B cell (primary cell): ENCODE measurements around the gene TCF12. TPM values are rescaled to one million over a fixed set of nuclear protein-coding genes. Genes with fewer than 3 reads are reported as not detected.

ENCODE experiments used
- ATAC-seq: fragments of 200-7000 bp; cut with Tn5 transposase; one replicate; pipeline ENCODE4 v1.10.0; 2021; ENCODE audit warnings: low read depth, mild to moderate bottlenecking, moderate number of reproducible peaks, moderate library complexity
- CTCF ChIA-PET: fragments of 350-600 bp; sonication (Branson Sonifier 250); formaldehyde crosslinking; loops from one replicate; lab custom pipeline; 2021; ENCODE audit warnings: antibody characterized with exemption, inconsistent platforms; lab: Charles Lee
- POLR2A ChIA-PET: fragments of 350-600 bp; sonication (Branson Sonifier 250); formaldehyde crosslinking; loops from one replicate; lab custom pipeline; 2021; ENCODE audit warnings: antibody characterized with exemption; lab: Charles Lee
- DNase-seq: peaks from one replicate; pipeline ENCODE4 v3.0.0; 2013
- H2AFZ ChIP-seq: 2 replicates; pipeline ENCODE4 v1.6.1; 2012; ENCODE audit warnings: mild to moderate bottlenecking, low read depth, low read length; ENCODE audit not compliant: insufficient read depth, poor library complexity, severe bottlenecking
- H3K27ac ChIP-seq, 2 donors: 1 replicate in 1 of 2; 2 replicates in 1 of 2; pipeline ENCODE4 v1.5.1; 2012 to 2013; ENCODE audit warnings: low read length in 2 of 2, mild to moderate bottlenecking in 2 of 2, moderate library complexity in 1 of 2
- H3K27me3 ChIP-seq, 4 experiments: fragments of 200-600 bp in 1 of 4; sonication (generic) in 1 of 4; replicated peaks in 1 of 4; 1 replicate in 2 of 4; 2 replicates in 2 of 4; pipeline versions ENCODE4 v1.6.1 to v1.7.0; 2013 to 2016; ENCODE audit warnings: low read length in 3 of 4, mild to moderate bottlenecking in 2 of 4, mixed read lengths in 1 of 4, moderate library complexity in 1 of 4; ENCODE audit not compliant: insufficient read depth in 4 of 4, control insufficient read depth in 3 of 4; ENCODE audit errors: control extremely low read depth in 1 of 4
- H3K36me3 ChIP-seq, 2 experiments: replicated peaks in 1 of 2; 1 replicate in 1 of 2; 2 replicates in 1 of 2; pipeline versions ENCODE4 v1.6.1 to v1.7.1; 2013; ENCODE audit warnings: low read length in 1 of 2; ENCODE audit not compliant: insufficient read depth in 2 of 2, control insufficient read depth in 1 of 2; ENCODE audit errors: control extremely low read depth in 1 of 2, extremely low read depth in 1 of 2
- H3K4me1 ChIP-seq, 2 donors: fragments of 200-600 bp in 1 of 2; sonication (generic) in 1 of 2; 1 replicate in 1 of 2; 2 replicates in 1 of 2; pipeline versions ENCODE4 v1.5.1 to v1.6.1; 2013 to 2017; ENCODE audit warnings: low read length in 2 of 2; ENCODE audit not compliant: control insufficient read depth in 2 of 2, insufficient read depth in 2 of 2
- H3K4me2 ChIP-seq: replicated peaks from 2 replicates; pipeline ENCODE3; 2012; ENCODE audit warnings: mild to moderate bottlenecking, low read depth, low read length; ENCODE audit not compliant: poor library complexity, severe bottlenecking
- H3K4me3 ChIP-seq, 5 experiments: fragments of 200-600 bp in 1 of 5; sonication (generic) in 1 of 5; 1 replicate in 3 of 5; 2 replicates in 2 of 5; pipeline versions ENCODE4 v1.5.1 to v1.7.0; 2011 to 2016; ENCODE audit warnings: low read length in 4 of 5, mild to moderate bottlenecking in 4 of 5, low read depth in 2 of 5, control low read depth in 1 of 5, moderate library complexity in 1 of 5; ENCODE audit not compliant: insufficient read depth in 1 of 5; ENCODE audit errors: control extremely low read depth in 1 of 5, extremely low read depth in 1 of 5
- H3K79me2 ChIP-seq: fragments of 200-600 bp; sonication (generic); one replicate; pipeline ENCODE4 v1.6.0; 2016; ENCODE audit warnings: low read length; ENCODE audit not compliant: control insufficient read depth, insufficient read depth
- H3K9ac ChIP-seq: fragments of 200-600 bp; sonication (generic); 2 replicates; pipeline ENCODE4 v1.6.1; 2017; ENCODE audit warnings: mild to moderate bottlenecking, low read length, moderate library complexity
- H3K9me3 ChIP-seq, 3 donors: one replicate each; pipeline versions ENCODE4 v1.6.1 to v1.7.1; 2013; ENCODE audit warnings: low read length in 2 of 3; ENCODE audit not compliant: control insufficient read depth in 2 of 3, insufficient read depth in 1 of 3; ENCODE audit errors: control extremely low read depth in 1 of 3
- H4K20me1 ChIP-seq: 2 replicates; pipeline ENCODE4 v1.6.0; 2012; ENCODE audit warnings: mild to moderate bottlenecking, low read length; ENCODE audit not compliant: insufficient read depth, control insufficient read depth, poor library complexity, severe bottlenecking
- H3K27ac Mint-ChIP-seq: one replicate; pipeline ENCODE4 v1.8.0; 2021; ENCODE audit warnings: mixed read lengths
- H3K27me3 Mint-ChIP-seq: one replicate; pipeline ENCODE4 v1.8.0; 2021; ENCODE audit warnings: mixed read lengths
- H3K4me1 Mint-ChIP-seq: one replicate; pipeline ENCODE4 v1.8.0; 2021; ENCODE audit warnings: mixed read lengths
- H3K4me3 Mint-ChIP-seq: one replicate; pipeline ENCODE4 v1.8.0; 2021; ENCODE audit warnings: mixed read lengths
- H3K9me3 Mint-ChIP-seq: one replicate; pipeline ENCODE4 v1.8.0; 2022; ENCODE audit warnings: mixed read lengths; ENCODE audit not compliant: insufficient read depth
- EZH2 ChIP-seq: IDR thresholded peaks from 2 replicates; pipeline ENCODE4 v1.6.1; 2012; ENCODE audit warnings: borderline replicate concordance, low read depth, mild to moderate bottlenecking, moderate library complexity, low read length; ENCODE audit not compliant: insufficient read depth, poor library complexity, severe bottlenecking
- WGBS: methylation state at CpG from one replicate; pipeline ENCODE4 v1.1.5; 2013; ENCODE audit warnings: missing lambda C conversion rate; ENCODE audit not compliant: insufficient coverage; 5-methylcytosine and 5-hydroxymethylcytosine counted together
- intact Hi-C: fragments of 100-400 bp; cut with micrococcal nuclease; formaldehyde crosslinking; loops from one replicate; pipeline ENCODE4 v1.10.0; 2022
- polyA plus RNA-seq: library from polyadenylated mRNA; depleted of rRNA; stranded (reverse); fragments of >200 nt; gene quantifications from 2 replicates; pipeline ENCODE4 v1.2.3, GENCODE V29; 2012
- total RNA-seq, 2 donors: library from RNA; stranded (reverse); fragments of 120-200 nt in 1 of 2; gene quantifications; 1 replicate in 1 of 2; 2 replicates in 1 of 2; pipeline versions ENCODE4 v1.2.3 to v1.2.4, GENCODE V29; 2013 to 2022
- TF ChIP-seq, protein P1 (sequence below): fragments of 200-600 bp; IDR thresholded peaks from one replicate; pipeline ENCODE4 v1.8.0; 2022; ENCODE audit warnings: antibody characterized with exemption, mild to moderate bottlenecking

Gene TCF12
- total and polyA plus RNA-seq, 2 donors (not counting 1 experiment from before 2014, with no cell fraction given) = 27.1 to 131 TPM

DNA sequence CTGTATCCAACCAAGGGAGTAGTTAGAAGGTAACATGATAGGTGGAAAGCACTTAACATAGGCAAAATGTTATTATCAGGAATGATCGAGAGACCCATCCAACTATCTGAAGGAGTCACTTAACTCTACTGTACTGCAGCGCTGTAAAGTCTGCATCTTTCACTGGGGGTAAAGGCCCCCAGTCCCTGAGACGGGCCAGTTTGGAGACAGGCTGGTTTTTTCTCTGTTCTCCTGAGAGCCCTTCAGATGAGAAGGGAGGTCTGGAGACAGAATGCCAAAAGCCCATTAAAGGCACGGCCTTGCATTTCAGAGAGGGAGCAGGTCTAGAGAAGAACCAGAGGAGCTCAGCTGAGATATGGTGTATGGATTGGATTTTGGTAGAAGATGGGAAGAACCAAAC, 386.6 kb downstream of the TCF12 start:
- intact Hi-C loops = loop anchor here (5.0 to 10.0 kb wide), 3 partner anchors 400 to 813 kb away; partner anchors contain the start of gene POLR2M
- ATAC-seq (no peak), DNase-seq (no peak)
- peak overlapping the region in 4 of 5 experiments; percentile 12 to 100 (median 96) for H3K4me3 ChIP-seq
- peaks cover 0 to 10% (median 0%) of the 10 kb centered on the region in 3 donors for H3K9me3 ChIP-seq
- peaks cover 36 to 44% of the 10 kb centered on the region in 2 donors for H3K4me1 ChIP-seq
- peak overlapping the region; percentile 0 to 96 for H3K27ac ChIP-seq
- ChIA-PET CTCF (interaction anchor here (0.7 to 14.9 kb wide), 16 partner anchors 8 to 813 kb away, joined by 3 to 323 read pairs (median 6); no protein-coding TSS in a partner anchor), POLR2A (no interaction called here)
- peak overlapping the region; percentile 67 for H3K27ac Mint-ChIP-seq
- peaks cover 92% of the 10 kb centered on the region for H4K20me1 ChIP-seq
- H3K36me3 ChIP-seq = peaks cover 1 to 44% of the 10 kb centered on the region in 2 experiments
- H3K9me3 Mint-ChIP-seq = no peaks in the 10 kb centered on the region
- WGBS = 70% methylated on average over 2 of the region's 4 CpGs
- H3K4me2 ChIP-seq = peak overlapping the region; percentile 91
- no peak overlapping the region for H2AFZ ChIP-seq
- TF ChIP-seq, protein P1, sequence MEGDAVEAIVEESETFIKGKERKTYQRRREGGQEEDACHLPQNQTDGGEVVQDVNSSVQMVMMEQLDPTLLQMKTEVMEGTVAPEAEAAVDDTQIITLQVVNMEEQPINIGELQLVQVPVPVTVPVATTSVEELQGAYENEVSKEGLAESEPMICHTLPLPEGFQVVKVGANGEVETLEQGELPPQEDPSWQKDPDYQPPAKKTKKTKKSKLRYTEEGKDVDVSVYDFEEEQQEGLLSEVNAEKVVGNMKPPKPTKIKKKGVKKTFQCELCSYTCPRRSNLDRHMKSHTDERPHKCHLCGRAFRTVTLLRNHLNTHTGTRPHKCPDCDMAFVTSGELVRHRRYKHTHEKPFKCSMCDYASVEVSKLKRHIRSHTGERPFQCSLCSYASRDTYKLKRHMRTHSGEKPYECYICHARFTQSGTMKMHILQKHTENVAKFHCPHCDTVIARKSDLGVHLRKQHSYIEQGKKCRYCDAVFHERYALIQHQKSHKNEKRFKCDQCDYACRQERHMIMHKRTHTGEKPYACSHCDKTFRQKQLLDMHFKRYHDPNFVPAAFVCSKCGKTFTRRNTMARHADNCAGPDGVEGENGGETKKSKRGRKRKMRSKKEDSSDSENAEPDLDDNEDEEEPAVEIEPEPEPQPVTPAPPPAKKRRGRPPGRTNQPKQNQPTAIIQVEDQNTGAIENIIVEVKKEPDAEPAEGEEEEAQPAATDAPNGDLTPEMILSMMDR = no peak
- TF ChIP-seq EZH2 = no peak
- peak overlapping the region; percentile 98 for H3K9ac ChIP-seq
- H3K79me2 ChIP-seq = peaks cover 84% of the 10 kb centered on the region
- peaks cover 54% of the 10 kb centered on the region for H3K4me1 Mint-ChIP-seq
- H3K27me3 Mint-ChIP-seq = no peaks in the 10 kb centered on the region
- peak overlapping the region; percentile 99 for H3K4me3 Mint-ChIP-seq
- H3K27me3 ChIP-seq = no peaks in the 10 kb centered on the region
